HG03108 (cell line): ENCODE results near the gene AQP3.
"Not testable (repeated sequence)": the region's sequence is repeated elsewhere in the genome, so short reads cannot be mapped to it uniquely, and the experiment has no call there.

Experiments used
- ATAC-seq: cut with Tn5 transposase; IDR thresholded peaks from one replicate; pipeline ENCODE4 v1.9.1; 2021; ENCODE audit warnings: moderate library complexity; ENCODE audit not compliant: unreplicated experiment

Gene AQP3

GRCh38 chr9:33418090-33418489 lies 29.3 kb downstream of the AQP3 start:
- no peak for ATAC-seq

GRCh38 chr9:33416996-33417395 lies 30.4 kb downstream of the AQP3 start:
- ATAC-seq: no peak

GRCh38 chr9:33415501-33416038 lies 31.8 kb downstream of the AQP3 start:
- no peak for ATAC-seq

GRCh38 chr9:33414889-33415500 lies 32.4 kb downstream of the AQP3 start:
- ATAC-seq: no peak

GRCh38 chr9:33414268-33414667 lies 33.1 kb downstream of the AQP3 start:
- ATAC-seq: no peak

GRCh38 chr9:33408087-33408486 lies 39.3 kb downstream of the AQP3 start:
- ATAC-seq: no peak

- ATAC-seq: no peak
These were observed 40.3 kb downstream of the AQP3 start for GRCh38 chr9:33407061-33407460.

- no peak for ATAC-seq
These were observed 42.5 kb downstream of the AQP3 start for GRCh38 chr9:33404788-33405362.

GRCh38 chr9:33403941-33404787 lies 43.2 kb downstream of the AQP3 start:
- no peak for ATAC-seq

- not testable (repeated sequence) for ATAC-seq
These were observed 45.0 kb downstream of the AQP3 start, which contains the start of gene AQP7 for GRCh38 chr9:33402371-33402770. TSS of gene AQP7 (minus strand) at chr9:33402568. CDS start at chr9:33401262, 1,306 bp downstream.

- not testable (repeated sequence) for ATAC-seq
These were observed 45.6 kb downstream of the AQP3 start for GRCh38 chr9:33401809-33402208.

GRCh38 chr9:33399047-33399446 lies 48.3 kb downstream of the AQP3 start:
- not testable (repeated sequence) for ATAC-seq

- ATAC-seq: not testable (repeated sequence)
These were observed 49.6 kb downstream of the AQP3 start for GRCh38 chr9:33397801-33398200.

- not testable (repeated sequence) for ATAC-seq
These were observed 52.1 kb downstream of the AQP3 start for GRCh38 chr9:33395159-33395879.

GRCh38 chr9:33393986-33394385 lies 53.4 kb downstream of the AQP3 start:
- ATAC-seq: not testable (repeated sequence)

GRCh38 chr9:33393581-33393980 lies 53.8 kb downstream of the AQP3 start:
- ATAC-seq: no peak

- not testable (repeated sequence) for ATAC-seq
These were observed 54.8 kb downstream of the AQP3 start for GRCh38 chr9:33392591-33393021.
